NCI-H774 (cell line): ENCODE results near the gene MBD5.

Experiments
- DNase-seq: peaks from one replicate; lab custom pipeline; 2025; lab: John Stamatoyannopoulos, UW

MBD5 gene

GRCh38 chr2:148023861-148024260 lies 3.0 kb downstream of the MBD5 start:
- DNase-seq = no peak

- no peak for DNase-seq
Measured at GRCh38 chr2:148026573-148026972, 5.7 kb downstream of the MBD5 start.

GRCh38 chr2:148027822-148028221 lies 6.9 kb downstream of the MBD5 start:
- DNase-seq = no peak

GRCh38 chr2:148028781-148029180 lies 7.9 kb downstream of the MBD5 start:
- no peak for DNase-seq

- no peak for DNase-seq
Measured at GRCh38 chr2:148031152-148031551, 10.3 kb downstream of the MBD5 start.

GRCh38 chr2:148032215-148032614 lies 11.3 kb downstream of the MBD5 start:
- DNase-seq = no peak

GRCh38 chr2:148039783-148040182 lies 18.9 kb downstream of the MBD5 start:
- DNase-seq = no peak

GRCh38 chr2:148042219-148042618 lies 21.3 kb downstream of the MBD5 start:
- no peak for DNase-seq

GRCh38 chr2:148044322-148044721 lies 23.4 kb downstream of the MBD5 start:
- DNase-seq = no peak

- DNase-seq = no peak
Measured at GRCh38 chr2:148046802-148047201, 25.9 kb downstream of the MBD5 start.

GRCh38 chr2:148048475-148049221 lies 27.8 kb downstream of the MBD5 start:
- no peak for DNase-seq

GRCh38 chr2:148049284-148049683 lies 28.4 kb downstream of the MBD5 start:
- DNase-seq = no peak

- DNase-seq = no peak
Measured at GRCh38 chr2:148052687-148053086, 31.8 kb downstream of the MBD5 start.

GRCh38 chr2:148058641-148059040 lies 37.8 kb downstream of the MBD5 start:
- DNase-seq = no peak

- DNase-seq = no peak
Measured at GRCh38 chr2:148063633-148064032, 42.7 kb downstream of the MBD5 start.

GRCh38 chr2:148065936-148066335 lies 45.0 kb downstream of the MBD5 start:
- no peak for DNase-seq

- DNase-seq = no peak
Measured at GRCh38 chr2:148067801-148068200, 46.9 kb downstream of the MBD5 start.

GRCh38 chr2:148071351-148071750 lies 50.5 kb downstream of the MBD5 start:
- no peak for DNase-seq

GRCh38 chr2:148096012-148096411 lies 75.1 kb downstream of the MBD5 start:
- no peak for DNase-seq

- no peak for DNase-seq
Measured at GRCh38 chr2:148102641-148103040, 81.8 kb downstream of the MBD5 start.

GRCh38 chr2:148103946-148104345 lies 83.1 kb downstream of the MBD5 start:
- DNase-seq = no peak

- no peak for DNase-seq
Measured at GRCh38 chr2:148106331-148106730, 85.4 kb downstream of the MBD5 start.

GRCh38 chr2:148108385-148108784 lies 87.5 kb downstream of the MBD5 start:
- no peak for DNase-seq

GRCh38 chr2:148110184-148110583 lies 89.3 kb downstream of the MBD5 start:
- DNase-seq = no peak
